HCT116 (cell line): ENCODE measurements around the gene MAP7D1. TPM values are rescaled to one million over a fixed set of nuclear protein-coding genes. Genes with fewer than 3 reads are reported as not detected.

Source experiments
- ATAC-seq: fragments of 200-7000 bp; cut with Tn5 transposase; 2 replicates; pipeline ENCODE4 v1.9.1; 2020; ENCODE audit warnings: mild to moderate bottlenecking, moderate library complexity
- BruUV-seq: library from RNA; stranded (reverse); fragments of 400-500 nt; replicated peaks from 2 replicates; lab custom pipeline; 2021; lab: Mats Ljungman, UMichigan
- CTCF ChIA-PET: fragments of 300-600 bp; sonication (Branson Sonifier 250); formaldehyde crosslinking; loops from one replicate; lab custom pipeline; 2021; ENCODE audit warnings: antibody characterized with exemption; lab: Charles Lee
- POLR2A ChIA-PET: fragments of 300-600, 350-600 bp; sonication (Branson Sonifier 250); formaldehyde crosslinking; loops from one replicate; lab custom pipeline; 2021; ENCODE audit warnings: antibody characterized with exemption; lab: Charles Lee
- RAD21 ChIA-PET, 2 experiments: fragments of 300-600 bp; sonication (Branson Sonifier 250); formaldehyde crosslinking; loops; one replicate each; lab custom pipeline; 2023; ENCODE audit warnings: low total read pairs in 2 of 2; ENCODE audit not compliant: uncharacterized antibody in 2 of 2, unreplicated experiment in 2 of 2, low non-redundant PET in 1 of 2; lab: Charles Lee
- DNase-seq: peaks from one replicate; pipeline ENCODE4 v3.0.0-alpha.2; 2010; ENCODE audit warnings: low read depth, low spot score
- H2AFZ ChIP-seq: fragments of 200-600 bp; shearing (Covaris generic), sonication (generic); 2 replicates; pipeline ENCODE4 v1.6.1; 2017; ENCODE audit warnings: low read depth, mixed run types, mixed read lengths, antibody characterized with exemption, low read length; ENCODE audit not compliant: poor library complexity, severe bottlenecking
- H3K27ac ChIP-seq: 2 replicates; pipeline ENCODE4 v1.5.1; 2012; ENCODE audit warnings: low read depth, low read length
- H3K27me3 ChIP-seq: fragments of 200-600 bp; sonication (generic); 2 replicates; pipeline ENCODE4 v1.6.1; 2016; ENCODE audit warnings: mixed run types, low read length, mixed read lengths; ENCODE audit not compliant: insufficient read depth
- H3K36me3 ChIP-seq, 2 experiments: fragments of 200-500 bp in 1 of 2; fragments of 200-600 bp in 1 of 2; sonication (Bioruptor generic) in 1 of 2; sonication (generic) in 1 of 2; 2 replicates each; pipeline versions ENCODE4 v1.5.1 to v1.6.1; 2014 to 2016; ENCODE audit warnings: low read length in 2 of 2, inconsistent platforms in 1 of 2, mixed read lengths in 1 of 2, mixed run types in 1 of 2; ENCODE audit not compliant: insufficient read depth in 2 of 2, control insufficient read depth in 1 of 2
- H3K4me1 ChIP-seq, 2 experiments: fragments of 200-600 bp in 1 of 2; sonication (generic) in 1 of 2; 2 replicates each; pipeline versions ENCODE4 v1.5.1 to v1.6.1; 2012 to 2017; ENCODE audit warnings: low read length in 2 of 2, inconsistent platforms in 1 of 2, mild to moderate bottlenecking in 1 of 2, mixed read lengths in 1 of 2, mixed run types in 1 of 2, moderate library complexity in 1 of 2; ENCODE audit not compliant: insufficient read depth in 2 of 2, control insufficient read depth in 1 of 2
- H3K4me2 ChIP-seq: fragments of 200-600 bp; sonication (generic); 2 replicates; pipeline ENCODE4 v1.6.1; 2017; ENCODE audit warnings: mixed run types, low read length, mixed read lengths
- H3K4me3 ChIP-seq, 2 experiments: fragments of 200-600 bp in 1 of 2; sonication (generic) in 1 of 2; replicated peaks in 1 of 2; 2 replicates each; pipeline ENCODE4 v1.5.1; 2011 to 2016; ENCODE audit warnings: low read length in 2 of 2, control low read depth in 1 of 2, low read depth in 1 of 2, mild to moderate bottlenecking in 1 of 2, mixed read lengths in 1 of 2, mixed run types in 1 of 2
- H3K79me2 ChIP-seq: fragments of 200-600 bp; sonication (generic); 2 replicates; pipeline ENCODE4 v1.6.1; 2017; ENCODE audit warnings: mild to moderate bottlenecking, mixed run types, low read length, moderate library complexity, mixed read lengths; ENCODE audit not compliant: insufficient read depth
- H3K9ac ChIP-seq: fragments of 200-600 bp; sonication (generic); 2 replicates; pipeline ENCODE4 v1.6.1; 2016; ENCODE audit warnings: low read length, mixed read lengths
- H3K9me2 ChIP-seq: fragments of 200-600 bp; sonication (generic), shearing (Covaris generic); 2 replicates; pipeline ENCODE4 v1.6.1; 2017; ENCODE audit warnings: mixed run types, mild to moderate bottlenecking, moderate library complexity; ENCODE audit not compliant: insufficient read depth
- H3K9me3 ChIP-seq, 2 experiments: fragments of 200-500 bp in 1 of 2; fragments of 200-600 bp in 1 of 2; sonication (Bioruptor generic) in 1 of 2; sonication (generic) in 1 of 2; 2 replicates each; pipeline ENCODE4 v1.6.1; 2014 to 2017; ENCODE audit warnings: low read length in 2 of 2, mixed read lengths in 2 of 2, inconsistent platforms in 1 of 2, low read depth in 1 of 2, mild to moderate bottlenecking in 1 of 2, mixed run types in 1 of 2, moderate library complexity in 1 of 2; ENCODE audit not compliant: control insufficient read depth in 1 of 2, insufficient read depth in 1 of 2
- H4K20me1 ChIP-seq: fragments of 200-600 bp; sonication (generic), shearing (Covaris generic); 2 replicates; pipeline ENCODE4 v1.6.1; 2017; ENCODE audit warnings: mixed run types, mild to moderate bottlenecking, moderate library complexity; ENCODE audit not compliant: insufficient read depth
- CBX3 ChIP-seq: IDR thresholded peaks from 2 replicates; pipeline ENCODE4 v1.6.1; 2012; ENCODE audit warnings: low read depth
- POLR2AphosphoS5 ChIP-seq: IDR thresholded peaks from 2 replicates; pipeline ENCODE4 v1.6.1; 2011; ENCODE audit warnings: mild to moderate bottlenecking, low read depth, low read length, moderate library complexity
- TCF7L2 ChIP-seq: IDR thresholded peaks from 2 replicates; pipeline ENCODE4 v1.7.0; 2011; ENCODE audit warnings: borderline replicate concordance, inconsistent platforms; ENCODE audit not compliant: insufficient read depth, insufficient read length; ENCODE audit errors: extremely low read depth
- intact Hi-C: fragments of 100-400 bp; cut with micrococcal nuclease; formaldehyde crosslinking; loops from 2 replicates; pipeline ENCODE4 v1.10.0; 2022
- total RNA-seq: library from RNA; stranded (reverse); gene quantifications from one replicate; pipeline ENCODE4 v1.2.1, GENCODE V29; 2021; ENCODE audit not compliant: unreplicated experiment
- TF ChIP-seq, protein P1 (sequence below): IDR thresholded peaks from 2 replicates; pipeline ENCODE4 v1.6.1; 2011; ENCODE audit warnings: mild to moderate bottlenecking, low read length, moderate library complexity; ENCODE audit not compliant: insufficient replicate concordance; ENCODE audit errors: extremely low read depth

The MAP7D1 gene
- total RNA-seq, 1 experiment from 2014 or later, result 71.8 TPM

DNA sequence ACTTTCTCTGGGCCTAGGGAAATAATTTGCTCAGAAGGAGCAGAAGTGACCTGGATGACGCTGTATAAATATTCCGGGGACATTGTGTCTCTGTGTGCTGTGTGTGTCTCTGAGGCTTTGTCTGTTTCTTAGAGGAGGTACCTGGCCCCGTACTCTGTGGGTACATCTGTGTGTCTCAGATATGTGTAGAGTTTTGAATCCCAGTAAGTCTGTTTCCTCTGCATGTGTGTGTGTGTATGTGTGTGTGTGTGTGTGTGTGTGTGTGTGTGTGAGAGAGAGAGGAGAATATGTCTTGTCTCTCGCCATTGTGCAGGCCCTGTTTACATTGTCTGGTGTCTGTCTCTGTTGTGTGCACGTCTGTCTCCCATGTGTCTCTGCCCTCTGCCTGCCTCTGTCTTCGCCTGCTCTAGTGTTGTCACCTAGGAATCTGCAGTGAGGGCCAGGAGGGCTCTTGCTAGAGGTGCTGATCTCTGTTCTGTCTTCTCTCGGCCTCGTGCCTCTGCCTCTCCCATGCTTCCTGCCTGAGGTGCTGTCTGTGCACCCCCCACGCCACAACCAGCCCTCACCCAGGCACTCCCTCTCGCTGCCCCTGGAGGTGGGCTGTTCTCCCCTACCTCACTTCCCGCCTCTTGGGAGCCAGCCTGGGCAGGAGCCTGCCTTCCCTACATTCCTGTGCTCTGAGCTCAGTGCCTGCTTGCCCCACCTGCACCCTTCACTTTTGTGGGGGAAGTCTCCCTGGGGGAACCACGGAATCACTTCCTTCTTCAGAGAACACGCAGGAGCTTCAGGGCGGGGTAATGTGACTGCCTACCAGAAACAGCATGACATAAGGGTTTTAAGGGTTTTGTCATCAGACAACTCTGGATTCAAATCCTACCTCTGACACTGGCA, 5.9 kb downstream of the MAP7D1 start:
- peak overlapping the region; percentile 64; the same call in 1 of the 2 replicates for H3K27ac ChIP-seq
- H3K9me2 ChIP-seq, result no peaks in the 10 kb centered on the region
- no peaks in the 10 kb centered on the region for H3K27me3 ChIP-seq
- H3K4me3 ChIP-seq, result peak overlapping the region; percentile 46 to 49
- intact Hi-C loops, result no loop called here
- H2AFZ ChIP-seq, result no peak overlapping the region
- H3K9ac ChIP-seq, result peak overlapping the region; percentile 56
- H3K79me2 ChIP-seq, result peaks cover 96% of the 10 kb centered on the region
- TF ChIP-seq POLR2AphosphoS5, result no peak
- TF ChIP-seq TCF7L2, result no peak
- TF ChIP-seq CBX3, result no peak
- TF ChIP-seq, protein P1, sequence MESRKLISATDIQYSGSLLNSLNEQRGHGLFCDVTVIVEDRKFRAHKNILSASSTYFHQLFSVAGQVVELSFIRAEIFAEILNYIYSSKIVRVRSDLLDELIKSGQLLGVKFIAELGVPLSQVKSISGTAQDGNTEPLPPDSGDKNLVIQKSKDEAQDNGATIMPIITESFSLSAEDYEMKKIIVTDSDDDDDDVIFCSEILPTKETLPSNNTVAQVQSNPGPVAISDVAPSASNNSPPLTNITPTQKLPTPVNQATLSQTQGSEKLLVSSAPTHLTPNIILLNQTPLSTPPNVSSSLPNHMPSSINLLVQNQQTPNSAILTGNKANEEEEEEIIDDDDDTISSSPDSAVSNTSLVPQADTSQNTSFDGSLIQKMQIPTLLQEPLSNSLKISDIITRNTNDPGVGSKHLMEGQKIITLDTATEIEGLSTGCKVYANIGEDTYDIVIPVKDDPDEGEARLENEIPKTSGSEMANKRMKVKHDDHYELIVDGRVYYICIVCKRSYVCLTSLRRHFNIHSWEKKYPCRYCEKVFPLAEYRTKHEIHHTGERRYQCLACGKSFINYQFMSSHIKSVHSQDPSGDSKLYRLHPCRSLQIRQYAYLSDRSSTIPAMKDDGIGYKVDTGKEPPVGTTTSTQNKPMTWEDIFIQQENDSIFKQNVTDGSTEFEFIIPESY, result no peak
- H3K4me2 ChIP-seq, result peak overlapping the region; percentile 73
- no TSS peak for BruUV-seq
- ChIA-PET CTCF (interaction anchor here (0.9 to 1.3 kb wide), 2 partner anchors 12 to 31 kb away, joined by 3 to 7 read pairs; no protein-coding TSS in a partner anchor), POLR2A (interaction anchor here (1.3 kb wide), 1 partner anchor 12 kb away, joined by 4 read pairs; no protein-coding TSS in a partner anchor), RAD21 (no interaction called here)
- no peak for ATAC-seq
- H3K4me1 ChIP-seq, result peaks cover 13 to 45% of the 10 kb centered on the region in 2 experiments
- H4K20me1 ChIP-seq, result no peaks in the 10 kb centered on the region
- H3K9me3 ChIP-seq, result no peaks in the 10 kb centered on the region
- no peak for DNase-seq
- peaks cover 2 to 4% of the 10 kb centered on the region in 2 experiments; a peak in 1 of 4 replicates for H3K36me3 ChIP-seq
